Uterus (tissue), 4 donors: Measurements from ENCODE around the gene CBLIF. TPM values are rescaled to one million over a fixed set of nuclear protein-coding genes. Genes with fewer than 3 reads are reported as not detected.

ENCODE experiments used
- DNase-seq, 2 donors: peaks; one replicate each; pipeline ENCODE4 v3.0.0-alpha.2; 2019 to 2020
- H3K27ac ChIP-seq, 2 donors: fragments of 200-600 bp; sonication (generic); 1 replicate in 1 of 2; 2 replicates in 1 of 2; pipeline ENCODE4 v1.5.1; 2016 to 2018
- H3K27me3 ChIP-seq, 2 donors: fragments of 200-600 bp; sonication (generic); one replicate each; pipeline ENCODE4 v1.5.1; 2018 to 2019; ENCODE audit warnings: control low read depth in 1 of 2
- H3K36me3 ChIP-seq, 2 donors: fragments of 200-600 bp; sonication (generic); one replicate each; pipeline ENCODE4 v1.5.1; 2019; ENCODE audit warnings: control low read depth in 1 of 2
- H3K4me1 ChIP-seq, 2 donors: fragments of 200-600 bp; sonication (generic); one replicate each; pipeline ENCODE4 v1.5.1; 2018 to 2019; ENCODE audit warnings: control low read depth in 1 of 2
- H3K4me3 ChIP-seq, 2 donors: fragments of 200-600 bp; sonication (generic); 1 replicate in 1 of 2; 2 replicates in 1 of 2; pipeline ENCODE4 v1.5.1; 2018 to 2019; ENCODE audit warnings: mild to moderate bottlenecking in 1 of 2
- H3K9me3 ChIP-seq, 2 donors: fragments of 200-600 bp; sonication (generic); one replicate each; pipeline ENCODE4 v1.5.1; 2019; ENCODE audit warnings: control low read depth in 1 of 2
- POLR2A ChIP-seq, 2 donors: fragments of 450-650 bp; IDR thresholded peaks; one replicate each; pipeline ENCODE4 v1.6.1; 2016; ENCODE audit warnings: antibody characterized with exemption in 2 of 2, mild to moderate bottlenecking in 1 of 2, moderate library complexity in 1 of 2
- intact Hi-C: fragments of 100-400 bp; cut with DNase I; formaldehyde crosslinking; loops from one replicate; pipeline ENCODE4 v1.15.1; 2023; ENCODE audit warnings: low total_unique reads
- total RNA-seq, 4 donors: library from RNA; depleted of rRNA in 3 of 4; stranded (reverse); fragments of >200 nt in 3 of 4; gene quantifications; one replicate each; pipeline versions ENCODE4 v1.1.0 to v1.2.4, GENCODE V29; 2014 to 2023
- TF ChIP-seq, protein P1 (sequence below), 4 experiments: fragments of 200-600 bp in 2 of 4; fragments of 450-650 bp in 2 of 4; sonication (generic) in 2 of 4; IDR thresholded peaks; one replicate each; pipeline ENCODE4 v1.5.1; 2016 to 2019; ENCODE audit warnings: antibody characterized with exemption in 4 of 4, mild to moderate bottlenecking in 2 of 4, moderate library complexity in 1 of 4
- donor health status: DM: yes; HTN: yes; CAD: no.

The CBLIF gene
- total RNA-seq, 4 donors from 2014 or later: not detected

DNA sequence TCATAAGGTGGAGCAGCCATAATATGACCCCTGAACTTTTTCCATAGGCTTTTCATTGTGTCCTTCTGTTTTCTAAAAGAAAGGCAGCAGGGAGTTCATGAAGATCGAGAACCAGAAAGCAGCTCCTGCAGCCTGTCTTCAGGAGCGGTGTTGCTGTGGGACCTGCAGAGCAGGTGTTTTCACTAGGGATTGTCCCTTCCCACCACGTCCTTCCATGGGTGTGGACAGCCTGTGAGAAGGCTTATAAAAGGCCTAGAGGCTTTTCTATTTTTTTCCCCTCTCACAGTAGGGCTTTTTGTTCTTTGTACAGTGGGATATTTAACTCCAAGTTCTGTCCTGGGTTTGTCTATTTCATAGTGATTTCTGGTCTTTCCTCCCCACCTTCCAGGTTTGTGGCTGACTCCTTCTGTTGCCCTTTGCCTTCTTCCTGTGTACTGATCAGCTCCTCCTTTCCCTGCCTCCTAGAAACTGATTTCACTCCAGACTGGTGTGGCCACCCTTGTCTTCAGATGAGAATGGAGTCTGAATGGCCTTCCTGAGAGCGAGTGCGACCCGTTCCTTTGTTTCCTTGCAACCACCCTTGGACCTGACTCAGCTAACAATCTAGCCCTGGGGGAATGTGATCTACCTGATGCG lies 44.8 kb downstream of the CBLIF start:
- intact Hi-C loops: loop anchor here (5.0 kb wide), 1 partner anchor 48 kb away; no protein-coding TSS in a partner anchor
- Histone ChIP-seq H3K27ac (no peak overlapping the region), H3K36me3 (no peaks in the 10 kb centered on the region), H3K4me1 (no peaks in the 10 kb centered on the region), H3K9me3 (no peaks in the 10 kb centered on the region), H3K27me3 (no peaks in the 10 kb centered on the region), H3K4me3 (no peak overlapping the region)
- DNase-seq: no peak
- TF ChIP-seq, protein P1, sequence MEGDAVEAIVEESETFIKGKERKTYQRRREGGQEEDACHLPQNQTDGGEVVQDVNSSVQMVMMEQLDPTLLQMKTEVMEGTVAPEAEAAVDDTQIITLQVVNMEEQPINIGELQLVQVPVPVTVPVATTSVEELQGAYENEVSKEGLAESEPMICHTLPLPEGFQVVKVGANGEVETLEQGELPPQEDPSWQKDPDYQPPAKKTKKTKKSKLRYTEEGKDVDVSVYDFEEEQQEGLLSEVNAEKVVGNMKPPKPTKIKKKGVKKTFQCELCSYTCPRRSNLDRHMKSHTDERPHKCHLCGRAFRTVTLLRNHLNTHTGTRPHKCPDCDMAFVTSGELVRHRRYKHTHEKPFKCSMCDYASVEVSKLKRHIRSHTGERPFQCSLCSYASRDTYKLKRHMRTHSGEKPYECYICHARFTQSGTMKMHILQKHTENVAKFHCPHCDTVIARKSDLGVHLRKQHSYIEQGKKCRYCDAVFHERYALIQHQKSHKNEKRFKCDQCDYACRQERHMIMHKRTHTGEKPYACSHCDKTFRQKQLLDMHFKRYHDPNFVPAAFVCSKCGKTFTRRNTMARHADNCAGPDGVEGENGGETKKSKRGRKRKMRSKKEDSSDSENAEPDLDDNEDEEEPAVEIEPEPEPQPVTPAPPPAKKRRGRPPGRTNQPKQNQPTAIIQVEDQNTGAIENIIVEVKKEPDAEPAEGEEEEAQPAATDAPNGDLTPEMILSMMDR (IDR thresholded peaks at IDR 0.05): no peak
- no peak for TF ChIP-seq POLR2A (IDR thresholded peaks at IDR 0.05)

DNA sequence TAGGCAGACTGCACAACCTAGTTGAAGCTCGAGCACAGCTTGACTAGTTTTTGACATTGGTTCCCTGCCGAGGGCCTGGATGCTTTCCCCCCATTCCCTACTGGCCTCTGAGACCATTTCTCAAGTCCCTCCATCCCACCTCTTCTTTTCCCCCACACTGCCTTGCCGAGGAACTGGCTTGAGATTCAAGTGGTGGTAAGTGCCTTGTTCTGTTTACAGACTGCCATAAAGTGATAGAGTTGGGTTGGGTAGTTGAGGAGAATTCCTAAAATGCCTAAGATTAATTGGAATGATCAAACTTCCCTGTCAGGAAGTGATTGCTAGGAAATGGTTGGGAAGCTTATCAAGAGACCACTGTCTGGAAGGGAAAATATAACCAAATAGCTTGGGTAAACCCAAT lies 50.9 kb downstream of the CBLIF start:
- Histone ChIP-seq H3K4me3 (no peak overlapping the region), H3K27ac (no peak overlapping the region), H3K27me3 (no peaks in the 10 kb centered on the region), H3K36me3 (peaks cover 0 to 2% of the 10 kb centered on the region in 2 donors), H3K4me1 (no peaks in the 10 kb centered on the region), H3K9me3 (no peaks in the 10 kb centered on the region)
- TF ChIP-seq POLR2A (IDR thresholded peaks at IDR 0.05): no peak
- TF ChIP-seq, protein P1 (IDR thresholded peaks at IDR 0.05): no peak
- intact Hi-C loops: no loop called here
- DNase-seq: no peak

DNA sequence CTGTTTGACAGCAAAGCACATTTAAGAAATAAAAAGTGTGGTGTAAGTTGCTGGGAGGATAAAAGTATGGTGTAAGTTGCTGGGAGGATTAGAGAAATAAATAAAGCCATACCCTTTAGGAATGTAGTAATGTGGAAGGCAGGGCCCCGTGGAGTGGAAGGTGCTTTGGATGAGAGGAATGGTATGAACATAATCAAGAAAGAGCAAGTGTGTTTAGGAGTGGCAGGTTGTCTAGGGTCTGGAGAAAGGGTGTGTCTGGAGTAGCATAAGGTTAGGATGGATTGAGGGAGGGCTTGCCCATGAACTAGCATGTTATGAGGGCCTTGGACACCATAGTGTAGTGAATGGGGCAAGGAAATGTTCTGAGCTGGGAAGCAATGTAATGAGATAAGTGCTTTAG lies 52.8 kb downstream of the CBLIF start:
- H3K36me3 ChIP-seq: peaks cover 0 to 2% of the 10 kb centered on the region in 2 donors

DNA sequence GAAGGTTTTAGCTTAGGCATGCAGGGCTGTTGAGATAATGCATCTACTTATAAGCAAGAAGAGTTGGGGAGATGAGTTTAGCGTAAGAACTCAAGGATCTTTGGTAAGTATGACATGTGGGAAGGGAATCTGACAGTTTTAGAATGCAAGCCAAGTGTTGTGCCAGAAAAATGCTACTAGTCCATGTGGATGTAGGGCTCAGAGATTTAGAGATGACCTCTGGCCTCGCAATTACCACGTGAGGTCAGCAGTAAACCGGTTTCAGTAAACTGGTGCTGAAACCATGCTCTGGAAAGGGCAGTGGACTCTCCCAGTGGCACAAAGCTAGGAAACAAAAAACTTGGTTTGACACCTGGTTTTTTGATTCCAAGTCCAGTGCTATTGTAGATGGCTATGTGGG lies 53.7 kb downstream of the CBLIF start:
- intact Hi-C loops: no loop called here
- no peak for DNase-seq
- no peaks in the 10 kb centered on the region for H3K27me3 ChIP-seq
- no peaks in the 10 kb centered on the region for H3K9me3 ChIP-seq
- H3K36me3 ChIP-seq: peaks cover 0 to 2% of the 10 kb centered on the region in 2 donors
- no peaks in the 10 kb centered on the region for H3K4me1 ChIP-seq
- H3K4me3 ChIP-seq: no peak overlapping the region
- no peak overlapping the region for H3K27ac ChIP-seq
- no peak for TF ChIP-seq POLR2A (IDR thresholded peaks at IDR 0.05)

More for the DNA sequence above, 52.8 kb downstream of the CBLIF start:
- Histone ChIP-seq H3K9me3 (no peaks in the 10 kb centered on the region), H3K27me3 (no peaks in the 10 kb centered on the region), H3K4me3 (no peak overlapping the region), H3K27ac (no peak overlapping the region), H3K4me1 (no peaks in the 10 kb centered on the region)
- intact Hi-C loops: no loop called here
- no peak for DNase-seq
- TF ChIP-seq, protein P1 (IDR thresholded peaks at IDR 0.05): no peak
- TF ChIP-seq POLR2A (IDR thresholded peaks at IDR 0.05): no peak

DNA sequence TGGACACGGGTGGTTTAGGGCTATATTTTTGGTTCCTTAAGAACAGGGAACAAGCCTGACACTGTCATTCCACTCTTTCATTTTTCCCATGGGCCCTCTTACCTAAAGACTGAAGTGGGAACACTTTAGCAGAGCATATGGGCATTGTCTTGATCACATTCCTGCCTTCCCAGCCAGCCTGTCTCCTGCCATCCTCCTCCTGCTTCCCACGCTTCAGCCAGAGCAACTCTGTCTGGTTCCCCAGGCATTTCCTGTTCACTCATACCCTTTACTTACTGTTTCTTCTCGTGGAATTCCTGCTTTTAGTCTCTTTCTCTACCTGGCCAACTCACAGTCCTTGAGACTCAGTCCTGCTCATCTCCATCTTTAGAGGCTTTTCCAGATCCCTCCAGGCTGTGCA lies 57.5 kb downstream of the CBLIF start:
- intact Hi-C loops: no loop called here
- no peaks in the 10 kb centered on the region for H3K36me3 ChIP-seq
- TF ChIP-seq, protein P1 (IDR thresholded peaks at IDR 0.05): no peak
- TF ChIP-seq POLR2A (IDR thresholded peaks at IDR 0.05): no peak

DNA sequence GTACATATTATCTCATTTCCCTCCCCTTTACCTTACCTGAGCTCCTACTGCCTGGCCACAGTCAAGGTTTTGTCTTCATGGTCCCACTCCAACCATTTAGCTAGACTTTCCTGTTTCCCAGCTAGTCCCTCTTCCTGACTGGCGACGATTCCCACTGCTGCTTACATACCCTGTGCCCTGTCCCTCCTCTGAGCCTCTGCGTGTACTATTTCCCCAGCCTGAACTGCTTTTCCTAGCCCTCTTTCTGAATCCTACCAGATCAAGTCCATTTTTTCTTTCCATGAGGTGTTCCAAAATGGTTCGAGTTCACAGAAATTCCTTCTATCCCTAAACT lies 58.1 kb downstream of the CBLIF start:
- Histone ChIP-seq H3K27ac (no peak overlapping the region), H3K4me1 (no peaks in the 10 kb centered on the region), H3K4me3 (no peak overlapping the region), H3K27me3 (no peaks in the 10 kb centered on the region), H3K36me3 (no peaks in the 10 kb centered on the region), H3K9me3 (no peaks in the 10 kb centered on the region)
- DNase-seq: no peak
- TF ChIP-seq, protein P1 (IDR thresholded peaks at IDR 0.05): no peak
- no peak for TF ChIP-seq POLR2A (IDR thresholded peaks at IDR 0.05)
- intact Hi-C loops: no loop called here

More for the DNA sequence above, 57.5 kb downstream of the CBLIF start:
- no peaks in the 10 kb centered on the region for H3K27me3 ChIP-seq
- no peaks in the 10 kb centered on the region for H3K4me1 ChIP-seq
- no peak overlapping the region for H3K4me3 ChIP-seq
- DNase-seq: no peak
- no peak overlapping the region for H3K27ac ChIP-seq
- no peaks in the 10 kb centered on the region for H3K9me3 ChIP-seq
